ENCODE measurements around the gene NACC2. TPM values are rescaled to one million over a fixed set of nuclear protein-coding genes. Genes with fewer than 3 reads are reported as not detected.

NACC2 gene
- total RNA-seq, 1 experiment from 2014 or later, result 62.0 TPM

GRCh38 chr9:136120438-136120844 lies 25.4 kb upstream of the NACC2 start:
- Histone ChIP-seq H3K9me3 (ENCODE audit: control insufficient read depth, insufficient read depth, low read depth, low read length) (no peaks in the 10 kb centered on the region), H3K27me3 (ENCODE audit: control insufficient read depth, insufficient read depth, low read length) (no peaks in the 10 kb centered on the region), H3K4me3 (ENCODE audit: low read depth in 2 of 2, low read length in 2 of 2) (no peak overlapping the region), H3K27ac (ENCODE audit: low read length) (no peak overlapping the region), H3K36me3 (ENCODE audit: control insufficient read depth, insufficient read depth, low read length) (no peaks in the 10 kb centered on the region), H3K4me1 (ENCODE audit: control insufficient read depth, insufficient read depth, low read length) (peaks cover 12% of the 10 kb centered on the region)
- DNase-seq (ENCODE audit: low read depth, low spot score), result no peak
- BruUV-seq (replicated peaks), result no TSS peak
- TF ChIP-seq SIN3A (IDR thresholded peaks at IDR 0.05; ENCODE audit: borderline replicate concordance, insufficient read depth, low read depth, low read length) (no peak), TCF7L2 (IDR thresholded peaks at IDR 0.05; ENCODE audit: low read depth, low read length) (no peak), CTCF (IDR thresholded peaks at IDR 0.05) (no peak), REST (IDR thresholded peaks at IDR 0.05; ENCODE audit: insufficient read depth in 1 of 2, low read depth in 2 of 2, low read length in 1 of 2) (no peak)
- ChIA-PET CTCF (no interaction called here), POLR2A (no interaction called here)
- in situ Hi-C loops (cut with HindIII; ENCODE audit: low pct_unique_long_range_greater_than_20kb, low sequenced_read_pairs), result no loop called here
- intact Hi-C loops (cut with micrococcal nuclease; ENCODE audit: unreplicated experiment), result no loop called here
- no peak for ATAC-seq

- no peak for TF ChIP-seq TCF7L2 (IDR thresholded peaks at IDR 0.05; ENCODE audit: low read depth, low read length)
- TF ChIP-seq CTCF (IDR thresholded peaks at IDR 0.05), result no peak
- no peak for TF ChIP-seq SIN3A (IDR thresholded peaks at IDR 0.05; ENCODE audit: borderline replicate concordance, insufficient read depth, low read depth, low read length)
- no peak for TF ChIP-seq REST (IDR thresholded peaks at IDR 0.05; ENCODE audit: insufficient read depth in 1 of 2, low read depth in 2 of 2, low read length in 1 of 2)
- TF ChIP-seq POLR2AphosphoS5 (IDR thresholded peaks at IDR 0.05; ENCODE audit: low read depth, low read length), result no peak
- Histone ChIP-seq H3K9me3 (ENCODE audit: control insufficient read depth, insufficient read depth, low read depth, low read length) (no peaks in the 10 kb centered on the region), H3K4me3 (ENCODE audit: low read depth in 2 of 2, low read length in 2 of 2) (peak overlapping the region; percentile 64), H3K36me3 (ENCODE audit: control insufficient read depth, insufficient read depth, low read length) (no peaks in the 10 kb centered on the region), H3K27ac (ENCODE audit: low read length) (peak overlapping the region; percentile 76), H3K4me1 (ENCODE audit: control insufficient read depth, insufficient read depth, low read length) (peaks cover 12% of the 10 kb centered on the region), H3K27me3 (ENCODE audit: control insufficient read depth, insufficient read depth, low read length) (no peaks in the 10 kb centered on the region)
- in situ Hi-C loops (cut with HindIII; ENCODE audit: low pct_unique_long_range_greater_than_20kb, low sequenced_read_pairs), result no loop called here
- DNase-seq (ENCODE audit: low read depth, low spot score), result no peak
- BruUV-seq (replicated peaks), result no TSS peak
- intact Hi-C loops (cut with micrococcal nuclease; ENCODE audit: unreplicated experiment), result no loop called here
- no peak for ATAC-seq
- POLR2A ChIA-PET, result no interaction called here
- CTCF ChIA-PET, result no interaction called here
Observed at GRCh38 chr9:136119883-136120393, 24.8 kb upstream of the NACC2 start.
